ENCODE measurements around the gene COQ2. TPM values are rescaled to one million over a fixed set of nuclear protein-coding genes. Genes with fewer than 3 reads are reported as not detected.

COQ2 gene
- polyA plus RNA-seq, 1 of the 3 experiments (the other 2 are of a cell fraction) = 14.8 TPM

DNA sequence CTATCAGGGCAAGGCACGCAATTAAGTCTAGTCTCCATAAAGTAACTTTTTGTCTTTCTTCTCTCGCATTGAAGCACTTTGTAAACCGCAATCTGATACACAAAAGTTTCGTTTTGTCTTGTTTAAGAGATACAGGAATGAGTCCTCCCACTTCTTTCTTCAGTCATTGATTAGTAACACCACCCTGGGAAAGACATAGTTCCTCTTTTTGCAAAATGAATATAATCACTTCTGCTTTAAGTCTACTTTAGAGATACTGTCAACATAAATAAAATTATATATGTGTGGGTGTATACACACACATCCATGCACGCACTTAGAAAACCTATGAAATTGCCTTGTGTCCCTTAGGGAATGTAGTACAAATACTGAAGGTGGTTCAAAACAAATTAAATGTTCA, 11.7 kb downstream of the COQ2 start:
- no peak for TF ChIP-seq EP300 (IDR thresholded peaks at IDR 0.05; ENCODE audit: borderline replicate concordance in 1 of 2, low read depth in 1 of 2, low read length in 1 of 2)
- no peak for TF ChIP-seq FOXJ3 (CRISPR knock-in tag; IDR thresholded peaks at IDR 0.05)
- no peak for TF ChIP-seq TEAD4 (IDR thresholded peaks at IDR 0.05; ENCODE audit: borderline replicate concordance, insufficient read depth)
- TF ChIP-seq FOSL2 (IDR thresholded peaks at IDR 0.05; ENCODE audit: borderline replicate concordance, low read depth) = no peak
- TF ChIP-seq, protein P1, sequence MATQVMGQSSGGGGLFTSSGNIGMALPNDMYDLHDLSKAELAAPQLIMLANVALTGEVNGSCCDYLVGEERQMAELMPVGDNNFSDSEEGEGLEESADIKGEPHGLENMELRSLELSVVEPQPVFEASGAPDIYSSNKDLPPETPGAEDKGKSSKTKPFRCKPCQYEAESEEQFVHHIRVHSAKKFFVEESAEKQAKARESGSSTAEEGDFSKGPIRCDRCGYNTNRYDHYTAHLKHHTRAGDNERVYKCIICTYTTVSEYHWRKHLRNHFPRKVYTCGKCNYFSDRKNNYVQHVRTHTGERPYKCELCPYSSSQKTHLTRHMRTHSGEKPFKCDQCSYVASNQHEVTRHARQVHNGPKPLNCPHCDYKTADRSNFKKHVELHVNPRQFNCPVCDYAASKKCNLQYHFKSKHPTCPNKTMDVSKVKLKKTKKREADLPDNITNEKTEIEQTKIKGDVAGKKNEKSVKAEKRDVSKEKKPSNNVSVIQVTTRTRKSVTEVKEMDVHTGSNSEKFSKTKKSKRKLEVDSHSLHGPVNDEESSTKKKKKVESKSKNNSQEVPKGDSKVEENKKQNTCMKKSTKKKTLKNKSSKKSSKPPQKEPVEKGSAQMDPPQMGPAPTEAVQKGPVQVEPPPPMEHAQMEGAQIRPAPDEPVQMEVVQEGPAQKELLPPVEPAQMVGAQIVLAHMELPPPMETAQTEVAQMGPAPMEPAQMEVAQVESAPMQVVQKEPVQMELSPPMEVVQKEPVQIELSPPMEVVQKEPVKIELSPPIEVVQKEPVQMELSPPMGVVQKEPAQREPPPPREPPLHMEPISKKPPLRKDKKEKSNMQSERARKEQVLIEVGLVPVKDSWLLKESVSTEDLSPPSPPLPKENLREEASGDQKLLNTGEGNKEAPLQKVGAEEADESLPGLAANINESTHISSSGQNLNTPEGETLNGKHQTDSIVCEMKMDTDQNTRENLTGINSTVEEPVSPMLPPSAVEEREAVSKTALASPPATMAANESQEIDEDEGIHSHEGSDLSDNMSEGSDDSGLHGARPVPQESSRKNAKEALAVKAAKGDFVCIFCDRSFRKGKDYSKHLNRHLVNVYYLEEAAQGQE (IDR thresholded peaks at IDR 0.05; ENCODE audit: low read depth, low read length) = no peak
- no peak for TF ChIP-seq EZH2phosphoT487 (IDR thresholded peaks at IDR 0.05; ENCODE audit: borderline replicate concordance, low read depth)
- no peak for TF ChIP-seq SMC3 (IDR thresholded peaks at IDR 0.05; ENCODE audit: low read depth, low read length)
- no peak for TF ChIP-seq MEF2A (IDR thresholded peaks at IDR 0.05; ENCODE audit: borderline replicate concordance, low read depth)
- peaks cover 16 to 22% of the 10 kb centered on the region in 2 experiments for H3K36me3 ChIP-seq (replicated peaks in 1 of 2; ENCODE audit: control insufficient read depth in 1 of 2, insufficient read depth in 2 of 2, low read length in 1 of 2)
- 97% methylated on average over 5 of the region's 5 CpGs for WGBS (ENCODE audit: low lambda C conversion rate)
- H3F3A ChIP-seq (replicated peaks; ENCODE audit: insufficient read depth) = peaks cover 3% of the 10 kb centered on the region
- H3K9me2 ChIP-seq = no peaks in the 10 kb centered on the region
- no peaks in the 10 kb centered on the region for H4K20me1 ChIP-seq (ENCODE audit: insufficient read depth)
- no peak overlapping the region for H3K4me3 ChIP-seq (ENCODE audit: low read depth in 2 of 2, low read length in 1 of 2)
- H3K9me3 ChIP-seq = no peaks in the 10 kb centered on the region
- H3K27me3 ChIP-seq (ENCODE audit: insufficient read depth) = no peaks in the 10 kb centered on the region
- peaks cover 0 to 3% of the 10 kb centered on the region in 2 experiments; a peak in 1 of 4 replicates for H3K4me1 ChIP-seq (ENCODE audit: control insufficient read depth in 1 of 2, insufficient read depth in 2 of 2, low read depth in 1 of 2, low read length in 1 of 2)
- no peak for DNase-seq
- no peak overlapping the region for H3K9ac ChIP-seq
- H3K79me2 ChIP-seq (ENCODE audit: insufficient read depth) = no peaks in the 10 kb centered on the region
- ChIA-PET CTCF (interaction anchor here (1.4 to 3.1 kb wide), 5 partner anchors 8 to 198 kb away, joined by 4 to 28 read pairs (median 5); no protein-coding TSS in a partner anchor), POLR2A (no interaction called here)
- no peak overlapping the region for H3K27ac ChIP-seq (ENCODE audit: low read depth in 2 of 2, low read length in 1 of 2)
- H3K4me2 ChIP-seq = no peak overlapping the region
- H2AFZ ChIP-seq (ENCODE audit: low read depth) = no peak overlapping the region

DNA sequence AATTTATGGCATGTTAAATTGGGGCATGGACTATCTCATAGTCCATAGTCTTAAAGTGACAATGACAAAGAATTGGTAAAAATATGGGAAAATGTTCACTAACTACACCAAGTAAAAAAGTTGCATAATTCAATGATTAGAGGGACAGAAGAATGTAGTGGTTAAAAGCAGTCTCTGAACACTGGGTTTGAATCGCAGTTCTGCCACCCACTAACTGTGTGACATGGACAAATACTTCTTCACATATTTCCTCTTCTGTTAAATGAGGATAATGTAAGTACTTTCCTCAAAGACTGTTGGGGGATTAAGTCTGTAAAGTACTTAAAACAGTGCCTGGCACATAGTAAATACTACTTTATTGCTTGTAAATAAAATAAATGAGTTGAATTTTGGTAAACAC, 15.3 kb downstream of the COQ2 start:
- Histone ChIP-seq H3K4me2 (no peak overlapping the region), H3K9me2 (no peaks in the 10 kb centered on the region), H3K9me3 (no peaks in the 10 kb centered on the region), H2AFZ (ENCODE audit: low read depth) (no peak overlapping the region), H3K27me3 (ENCODE audit: insufficient read depth) (no peaks in the 10 kb centered on the region), H3K36me3 (replicated peaks in 1 of 2; ENCODE audit: control insufficient read depth in 1 of 2, insufficient read depth in 2 of 2, low read length in 1 of 2) (peaks cover 16 to 20% of the 10 kb centered on the region in 2 experiments), H4K20me1 (ENCODE audit: insufficient read depth) (no peaks in the 10 kb centered on the region), H3K4me1 (ENCODE audit: control insufficient read depth in 1 of 2, insufficient read depth in 2 of 2, low read depth in 1 of 2, low read length in 1 of 2) (no peaks in the 10 kb centered on the region), H3K27ac (ENCODE audit: low read depth in 2 of 2, low read length in 1 of 2) (no peak overlapping the region), H3F3A (replicated peaks; ENCODE audit: insufficient read depth) (peaks cover 4% of the 10 kb centered on the region), H3K9ac (no peak overlapping the region), H3K79me2 (ENCODE audit: insufficient read depth) (no peaks in the 10 kb centered on the region), H3K4me3 (ENCODE audit: low read depth in 2 of 2, low read length in 1 of 2) (no peak overlapping the region)
- TF ChIP-seq FOXJ3 (CRISPR knock-in tag; IDR thresholded peaks at IDR 0.05) (no peak), SMC3 (IDR thresholded peaks at IDR 0.05; ENCODE audit: low read depth, low read length) (no peak), MXI1 (IDR thresholded peaks at IDR 0.05; ENCODE audit: low read depth, low read length) (no peak), ZBTB33 (IDR thresholded peaks at IDR 0.05; ENCODE audit: borderline replicate concordance, low read depth) (no peak), YY1 (IDR thresholded peaks at IDR 0.05; ENCODE audit: low read depth) (no peak), EP300 (IDR thresholded peaks at IDR 0.05; ENCODE audit: borderline replicate concordance in 1 of 2, low read depth in 1 of 2, low read length in 1 of 2) (no peak), RFX5 (IDR thresholded peaks at IDR 0.05; ENCODE audit: low read length) (no peak), SIN3A (IDR thresholded peaks at IDR 0.05; ENCODE audit: borderline replicate concordance, low read depth, low read length) (no peak), NRF1 (IDR thresholded peaks at IDR 0.05; ENCODE audit: low read depth, low read length) (no peak), TEAD4 (IDR thresholded peaks at IDR 0.05; ENCODE audit: borderline replicate concordance, insufficient read depth) (no peak), EZH2phosphoT487 (IDR thresholded peaks at IDR 0.05; ENCODE audit: borderline replicate concordance, low read depth) (no peak), TAF1 (IDR thresholded peaks at IDR 0.05; ENCODE audit: borderline replicate concordance, low read depth, low read length) (no peak), POLR2AphosphoS5 (IDR thresholded peaks at IDR 0.05; ENCODE audit: low read depth, low read length) (no peak), FOSL2 (IDR thresholded peaks at IDR 0.05; ENCODE audit: borderline replicate concordance, low read depth) (no peak), JUND (IDR thresholded peaks at IDR 0.05) (no peak), NFIC (IDR thresholded peaks at IDR 0.05; ENCODE audit: borderline replicate concordance) (no peak)
- TF ChIP-seq, protein P2, sequence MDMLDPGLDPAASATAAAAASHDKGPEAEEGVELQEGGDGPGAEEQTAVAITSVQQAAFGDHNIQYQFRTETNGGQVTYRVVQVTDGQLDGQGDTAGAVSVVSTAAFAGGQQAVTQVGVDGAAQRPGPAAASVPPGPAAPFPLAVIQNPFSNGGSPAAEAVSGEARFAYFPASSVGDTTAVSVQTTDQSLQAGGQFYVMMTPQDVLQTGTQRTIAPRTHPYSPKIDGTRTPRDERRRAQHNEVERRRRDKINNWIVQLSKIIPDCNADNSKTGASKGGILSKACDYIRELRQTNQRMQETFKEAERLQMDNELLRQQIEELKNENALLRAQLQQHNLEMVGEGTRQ (IDR thresholded peaks at IDR 0.05; ENCODE audit: borderline replicate concordance, low read depth, low read length) = no peak
- ChIA-PET POLR2A (no interaction called here), CTCF (interaction anchor here (1.0 kb wide), 1 partner anchor 9 kb away, joined by 3 read pairs; no protein-coding TSS in a partner anchor)
- no peak for DNase-seq
- WGBS (ENCODE audit: low lambda C conversion rate) = 82% methylated on average over 1 of the region's 1 CpG

Data from SK-N-SH (cell line).